NOMO-1 treated with dmso at 0.1 percent for 144 hours (cell line): ENCODE measurements around the gene SPESP1.

Experiments
- DNase-seq: peaks from one replicate; lab custom pipeline; 2025; ENCODE audit not compliant: unreplicated experiment; lab: John Stamatoyannopoulos, UW

Gene SPESP1

GRCh38 chr15:68930268-68931022 is at the start of gene SPESP1:
Gene SPESP1 (plus strand): TSS chr15:68930525. CDS start chr15:68930654, 129 bp downstream.
- no peak for DNase-seq

GRCh38 chr15:68885070-68885469 is 45.3 kb upstream of the SPESP1 start:
- no peak for DNase-seq

GRCh38 chr15:68887120-68887519 is 43.2 kb upstream of the SPESP1 start:
- no peak for DNase-seq

GRCh38 chr15:68887819-68888218 is 42.5 kb upstream of the SPESP1 start:
- DNase-seq = no peak

- DNase-seq = no peak
These were observed 41.9 kb upstream of the SPESP1 start for GRCh38 chr15:68888419-68888818.

- no peak for DNase-seq
These were observed 36.1 kb upstream of the SPESP1 start for GRCh38 chr15:68894208-68894607.

- no peak for DNase-seq
These were observed 34.1 kb upstream of the SPESP1 start for GRCh38 chr15:68896178-68896577.

GRCh38 chr15:68897016-68897415 is 33.3 kb upstream of the SPESP1 start:
- DNase-seq = no peak

GRCh38 chr15:68900027-68900426 is 30.3 kb upstream of the SPESP1 start:
- DNase-seq = no peak

GRCh38 chr15:68907396-68907923 is 22.9 kb upstream of the SPESP1 start:
- DNase-seq = no peak

- DNase-seq = no peak
These were observed 20.7 kb upstream of the SPESP1 start for GRCh38 chr15:68909601-68910100.

GRCh38 chr15:68910341-68910740 is 20.0 kb upstream of the SPESP1 start:
- no peak for DNase-seq

- DNase-seq = no peak
These were observed 19.5 kb upstream of the SPESP1 start for GRCh38 chr15:68910816-68911215.

- no peak for DNase-seq
These were observed 8.4 kb upstream of the SPESP1 start for GRCh38 chr15:68921926-68922325.

- peak; percentile 6 for DNase-seq
These were observed 5.3 kb upstream of the SPESP1 start for GRCh38 chr15:68924866-68925560.

GRCh38 chr15:68933001-68933400 is 2.7 kb downstream of the SPESP1 start:
- DNase-seq = no peak

GRCh38 chr15:68934341-68934740 is 4.0 kb downstream of the SPESP1 start:
- DNase-seq = no peak

GRCh38 chr15:68935400-68935937 is 5.1 kb downstream of the SPESP1 start:
- DNase-seq = no peak

GRCh38 chr15:68939501-68939900 is 9.2 kb downstream of the SPESP1 start:
- no peak for DNase-seq

GRCh38 chr15:68951813-68952212 is 21.5 kb downstream of the SPESP1 start:
- no peak for DNase-seq

- no peak for DNase-seq
These were observed 27.4 kb downstream of the SPESP1 start for GRCh38 chr15:68957696-68958095.

GRCh38 chr15:68958597-68958996 is 28.3 kb downstream of the SPESP1 start:
- no peak for DNase-seq
